GM10847 (cell line): ENCODE data around the gene ZSCAN31.

Experiments
- POLR2A ChIP-seq: IDR thresholded peaks from 2 replicates; pipeline ENCODE4 v1.6.1; 2011; ENCODE audit not compliant: insufficient read length; ENCODE audit errors: extremely low read depth

The ZSCAN31 gene

GRCh38 chr6:28291573-28291972 lies 44.4 kb downstream of the ZSCAN31 start:
- TF ChIP-seq POLR2A: no peak

- TF ChIP-seq POLR2A: no peak
These were observed 53.0 kb downstream of the ZSCAN31 start for GRCh38 chr6:28282926-28283325.

- TF ChIP-seq POLR2A: peak; percentile 46
These were observed 54.5 kb downstream of the ZSCAN31 start, which contains the start of gene PGBD1 for GRCh38 chr6:28281288-28282064. Gene PGBD1, plus strand, starts transcription at chr6:28281572. Its CDS starts 2,242 bp downstream, at chr6:28283814.

- TF ChIP-seq POLR2A: no peak
These were observed 55.2 kb downstream of the ZSCAN31 start for GRCh38 chr6:28280595-28281287.

GRCh38 chr6:28277746-28278145 lies 58.2 kb downstream of the ZSCAN31 start:
- TF ChIP-seq POLR2A: no peak

- no peak for TF ChIP-seq POLR2A
These were observed 61.1 kb downstream of the ZSCAN31 start for GRCh38 chr6:28274888-28275287.
